ENCODE results near the gene TIMM17B. TPM values are rescaled to one million over a fixed set of nuclear protein-coding genes. Genes with fewer than 3 reads are reported as not detected.
A peak's percentile ranks its signal among the peaks of the same experiment; 100 is the strongest.

TIMM17B gene
- total RNA-seq, 1 experiment from 2014 or later: 89.7 TPM

GRCh38 chrX:48911412-48912182 is 14.0 kb upstream of the TIMM17B start, which contains the start of gene SLC35A2:
Gene SLC35A2, minus strand, starts transcription at chrX:48911646. Its CDS starts 10 bp downstream, at chrX:48911636.
- H4K91ac ChIP-seq (ENCODE audit: insufficient read length, low read depth, low read length): no peak within 1 kb of the TSS
- H3K36me3 Mint-ChIP-seq (ENCODE audit: insufficient read depth in 1 of 3, low read depth in 3 of 3): peaks cover 35 to 49% (median 48%) of the 10 kb centered on the region in 3 experiments
- H3K14ac ChIP-seq (ENCODE audit: insufficient read depth, low read length): no peak within 1 kb of the TSS; the same call in 1 of the 2 replicates
- H2BK5ac ChIP-seq (ENCODE audit: insufficient read length, low read length): peak within 1 kb of the TSS; percentile 9
- peak within 1 kb of the TSS; percentile 48 for H3K4me2 ChIP-seq (ENCODE audit: insufficient read depth, insufficient read length, low read length)
- H3K56ac ChIP-seq (ENCODE audit: insufficient read length, low read depth, low read length): no peak within 1 kb of the TSS
- no peaks in the 10 kb centered on the region for H3K27me3 ChIP-seq (ENCODE audit: insufficient read depth, low read length)
- H2BK12ac ChIP-seq (ENCODE audit: insufficient read length, low read depth, low read length): no peak within 1 kb of the TSS
- no peak within 1 kb of the TSS for H3K23ac ChIP-seq (ENCODE audit: insufficient read length, low read depth, low read length)
- no peak within 1 kb of the TSS for H4K8ac ChIP-seq (replicated peaks; ENCODE audit: insufficient read length, low read depth, low read length)
- peaks cover 16 to 41% of the 10 kb centered on the region in 2 experiments for H3K4me1 Mint-ChIP-seq
- H3K79me2 ChIP-seq (ENCODE audit: insufficient read depth, low read length): peaks cover 10% of the 10 kb centered on the region; the same call in 1 of the 2 replicates
- no peak within 1 kb of the TSS for H2BK20ac ChIP-seq (ENCODE audit: low read depth, low read length, poor library complexity, severe bottlenecking)
- H3K27ac Mint-ChIP-seq: peak within 1 kb of the TSS; percentile 90 to 98 (median 95)
- H2BK15ac ChIP-seq (ENCODE audit: low read depth, low read length): no peak within 1 kb of the TSS
- TF ChIP-seq CTCF (conservative IDR thresholded peaks at IDR 0.05): no peak
- no peak within 1 kb of the TSS for H3K4ac ChIP-seq (ENCODE audit: low read depth, low read length)
- peaks cover 3% of the 10 kb centered on the region for H3K27me3 Mint-ChIP-seq (ENCODE audit: low read depth)
- H4K5ac ChIP-seq (ENCODE audit: insufficient read length, low read depth, low read length): no peak within 1 kb of the TSS
- no CpG with 5 or more reads among the region's 60 CpGs for WGBS (ENCODE audit: extremely low coverage, insufficient read length, low lambda C conversion rate)
- no peak within 1 kb of the TSS for H2AFZ ChIP-seq (ENCODE audit: low read length)
- no peaks in the 10 kb centered on the region for H3K4me1 ChIP-seq (ENCODE audit: insufficient read depth, low read length)
- H3K23me2 ChIP-seq (ENCODE audit: insufficient read length, low read depth, low read length, poor library complexity, severe bottlenecking): no peaks in the 10 kb centered on the region
- H3K4me3 Mint-ChIP-seq: peak within 1 kb of the TSS; percentile 87 to 94
- no peaks in the 10 kb centered on the region for H3K9me3 ChIP-seq (ENCODE audit: control insufficient read depth, low read depth, low read length)
- H3T11ph ChIP-seq (ENCODE audit: low read length): no peak within 1 kb of the TSS
- H2BK120ac ChIP-seq (ENCODE audit: low read depth, low read length, poor library complexity, severe bottlenecking): no peak within 1 kb of the TSS
- H3K9ac ChIP-seq (ENCODE audit: extremely low read depth, insufficient read length, low read length): peak within 1 kb of the TSS; percentile 58
- peak within 1 kb of the TSS; percentile 47 for H3K27ac ChIP-seq (ENCODE audit: insufficient read length, low read depth, low read length)
- H3K18ac ChIP-seq (ENCODE audit: insufficient read length, low read depth, low read length): peak within 1 kb of the TSS; percentile 22
- H4K20me1 ChIP-seq (ENCODE audit: control insufficient read depth, insufficient read depth, insufficient read length): no peaks in the 10 kb centered on the region
- H3K79me1 ChIP-seq (ENCODE audit: insufficient read depth, low read depth, low read length, poor library complexity, severe bottlenecking): peaks cover 4% of the 10 kb centered on the region
- peaks cover 66 to 74% of the 10 kb centered on the region in 2 experiments for H3K9me3 Mint-ChIP-seq
- peak; percentile 86 for DNase-seq
- no peak within 1 kb of the TSS for H2AK5ac ChIP-seq (ENCODE audit: insufficient read length, low read length)
